SK-N-SH treated with all-trans-retinoic acid at 6 μM for 48 hours (cell line): ENCODE measurements around the gene PRKCE.
A peak's percentile ranks its signal among the peaks of the same experiment; 100 is the strongest.

Experiments
- ARNTL ChIP-seq: fragments of 450-650 bp; formaldehyde crosslinking; IDR thresholded peaks from 2 replicates; pipeline ENCODE4 v1.5.0; 2020; ENCODE audit warnings: low read depth, mild to moderate bottlenecking, moderate library complexity, borderline replicate concordance
- BACH2 ChIP-seq: fragments of 250-450 bp; sonication (Bioruptor Pico); IDR thresholded peaks from 2 replicates; pipeline ENCODE4 v1.9.0; 2021; ENCODE audit warnings: mild to moderate bottlenecking, borderline replicate concordance
- CREB5 ChIP-seq: fragments of 250-450 bp; sonication (Bioruptor Pico); IDR thresholded peaks from 2 replicates; pipeline ENCODE4 v1.5.1; 2020; ENCODE audit warnings: low read depth, mild to moderate bottlenecking, moderate library complexity
- OSR1 ChIP-seq: fragments of 250-450 bp; sonication (Bioruptor Pico); IDR thresholded peaks from 2 replicates; pipeline ENCODE4 v1.8.0; 2022; ENCODE audit warnings: moderate library complexity, mild to moderate bottlenecking, inconsistent platforms
- PATZ1 ChIP-seq: fragments of 250-450 bp; sonication (Bioruptor Pico); IDR thresholded peaks from 2 replicates; pipeline ENCODE4 v1.8.0; 2020; ENCODE audit warnings: mild to moderate bottlenecking, moderate library complexity, borderline replicate concordance
- TSHZ2 ChIP-seq: fragments of 250-450 bp; sonication (Bioruptor Pico); IDR thresholded peaks from 2 replicates; pipeline ENCODE4 v1.5.0; 2020; ENCODE audit warnings: mild to moderate bottlenecking, moderate library complexity
- ZFP3 ChIP-seq: fragments of 250-450 bp; sonication (Bioruptor Pico); IDR thresholded peaks from 2 replicates; pipeline ENCODE4 v1.5.0; 2020; ENCODE audit warnings: mild to moderate bottlenecking, moderate library complexity
- ZNF70 ChIP-seq: fragments of 450-650 bp; formaldehyde crosslinking; IDR thresholded peaks from 2 replicates; pipeline ENCODE4 v1.5.0; 2020; ENCODE audit warnings: mild to moderate bottlenecking, moderate library complexity

DNA sequence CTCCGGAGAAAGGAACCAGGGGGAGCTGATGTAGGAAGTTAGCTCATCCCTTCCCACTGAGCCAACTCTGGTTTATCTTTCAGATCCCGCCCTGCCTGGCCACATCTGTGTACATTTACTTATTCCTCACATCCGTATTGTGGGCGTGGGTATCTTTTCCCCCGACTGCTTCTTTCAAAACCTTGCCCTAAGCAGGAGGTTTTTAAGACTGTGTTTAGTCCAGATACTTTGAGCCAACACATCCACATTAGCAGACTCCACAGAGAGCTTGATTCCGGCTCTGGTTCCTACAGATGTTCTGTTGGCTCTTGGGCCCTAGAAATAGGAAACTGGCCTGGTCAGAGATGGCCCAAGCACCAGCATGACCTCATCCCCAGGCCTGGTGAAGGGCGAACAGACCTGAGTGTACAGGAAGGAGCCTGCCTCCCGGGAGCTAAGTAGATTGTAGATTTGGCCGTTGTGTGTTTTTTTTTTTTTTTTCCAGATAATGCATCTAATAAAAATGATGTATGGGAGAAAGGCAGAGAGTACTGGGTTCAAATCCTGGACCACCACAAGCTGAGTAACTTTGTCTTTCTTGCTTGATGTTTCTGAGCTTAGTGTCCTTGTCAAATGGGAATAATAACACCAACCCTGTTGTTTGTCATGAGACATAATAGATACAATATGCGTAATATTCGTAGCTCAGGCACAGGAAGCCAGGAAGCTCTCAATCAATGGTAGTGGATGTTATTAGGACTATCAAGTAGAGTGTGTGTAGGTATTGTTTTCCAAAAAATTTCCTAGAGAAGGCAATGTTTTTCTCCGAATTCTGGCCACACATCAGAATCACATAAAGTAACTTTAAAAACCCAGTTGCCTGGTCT, 92.3 kb downstream of the PRKCE start:
- TF ChIP-seq PATZ1 (CRISPR knock-in tag) (no peak), BACH2 (CRISPR knock-in tag) (no peak), ZFP3 (CRISPR knock-in tag) (no peak), CREB5 (CRISPR knock-in tag) (0 out of 2 replicates have a peak, but pooled peaks have one; percentile 8), ZNF70 (no peak), TSHZ2 (CRISPR knock-in tag) (no peak; the same call in 1 of the 2 replicates), ARNTL (no peak), OSR1 (CRISPR knock-in tag) (no peak)
